Small intestine (tissue), 7 donors: ENCODE results near the gene HSF2BP. TPM values are rescaled to one million over a fixed set of nuclear protein-coding genes. Genes with fewer than 3 reads are reported as not detected.
"Not testable (repeated sequence)": the region's sequence is repeated elsewhere in the genome, so short reads cannot be mapped to it uniquely, and the experiment has no call there.

Experiments used
- DNase-seq, 2 donors: peaks; one replicate each; pipeline versions ENCODE4 v3.0.0 to v3.0.0-alpha.2; 2013
- FAIRE-seq: peaks from 2 replicates; lab custom pipeline; 2012; peaks lifted over from hg19 to GRCh38; lab: Jason Lieb, UNC
- H3K27ac ChIP-seq, 3 donors: one replicate each; pipeline ENCODE4 v1.5.1; 2013; ENCODE audit warnings: low read length in 2 of 3, mild to moderate bottlenecking in 2 of 3, control low read depth in 1 of 3, inconsistent platforms in 1 of 3, low read depth in 1 of 3, moderate library complexity in 1 of 3
- H3K27me3 ChIP-seq, 3 donors: one replicate each; pipeline ENCODE4 v1.6.1; 2013; ENCODE audit warnings: low read length in 3 of 3, inconsistent platforms in 1 of 3; ENCODE audit not compliant: control insufficient read depth in 3 of 3, insufficient read depth in 3 of 3
- H3K36me3 ChIP-seq, 3 donors: one replicate each; pipeline ENCODE4 v1.6.1; 2013; ENCODE audit warnings: low read length in 3 of 3, inconsistent platforms in 1 of 3, low read depth in 1 of 3, mild to moderate bottlenecking in 1 of 3, moderate library complexity in 1 of 3; ENCODE audit not compliant: control insufficient read depth in 3 of 3, insufficient read depth in 2 of 3
- H3K4me1 ChIP-seq, 3 donors: one replicate each; pipeline ENCODE4 v1.6.1; 2013; ENCODE audit warnings: low read length in 2 of 3, inconsistent platforms in 1 of 3, low read depth in 1 of 3, mild to moderate bottlenecking in 1 of 3, moderate library complexity in 1 of 3; ENCODE audit not compliant: control insufficient read depth in 3 of 3, insufficient read depth in 2 of 3
- H3K4me3 ChIP-seq, 3 donors: one replicate each; pipeline ENCODE4 v1.5.1; 2013; ENCODE audit warnings: low read length in 3 of 3, control low read depth in 1 of 3, inconsistent platforms in 1 of 3, low read depth in 1 of 3, mild to moderate bottlenecking in 1 of 3, moderate library complexity in 1 of 3
- H3K9me3 ChIP-seq, 2 donors: one replicate each; pipeline ENCODE4 v1.6.1; 2013; ENCODE audit warnings: low read depth in 1 of 2, low read length in 1 of 2; ENCODE audit not compliant: control insufficient read depth in 2 of 2, insufficient read depth in 1 of 2
- WGBS, 3 donors: extraction: QIAGEN DNeasy Blood & Tissue Kit; methylation state at CpG; one replicate each; pipeline ENCODE4 v1.1.7; 2013; 5-methylcytosine and 5-hydroxymethylcytosine counted together
- polyA plus RNA-seq, 4 donors: library from polyadenylated mRNA; stranded (reverse) in 3 of 4; unstranded in 1 of 4; fragments of 200-250 nt in 3 of 4; fragments of 120-200 nt in 1 of 4; gene quantifications; one replicate each; pipeline versions ENCODE4 v1.2.1 to v1.2.3, GENCODE V29; 2013
- donor health status: healthy with polysubstance abuse.
- donor health status: control.
- donor health status: control.
- donor health status: Bipolar disorder and iron deficiency.
- donor health status: healthy.

HSF2BP gene
- polyA plus RNA-seq, 4 donors: 0.22 to 0.78 (median 0.49) TPM; not detected in 1

DNA sequence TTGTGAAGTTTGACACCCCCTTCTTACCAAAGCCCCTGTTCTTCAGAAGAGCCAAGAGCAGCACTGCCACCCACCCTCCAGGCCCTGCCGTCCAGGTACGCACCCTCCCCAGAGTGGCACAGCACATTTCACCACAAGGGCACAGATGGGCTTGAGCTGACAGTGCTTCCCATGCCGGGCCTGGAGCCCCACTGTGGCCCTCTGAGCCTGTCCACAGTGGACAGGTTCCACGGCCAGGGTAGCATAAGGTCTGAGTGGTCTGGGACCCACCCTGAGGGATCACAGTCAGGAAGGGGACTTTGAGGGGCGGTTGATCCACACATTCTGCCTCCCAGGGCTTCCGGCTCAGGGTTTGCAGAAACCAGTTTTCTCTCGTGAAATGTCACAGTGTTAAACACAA, 31.1 kb upstream of the HSF2BP start:
- Histone ChIP-seq H3K4me3 (no peak overlapping the region), H3K36me3 (peaks cover 10 to 93% (median 16%) of the 10 kb centered on the region in 3 donors), H3K4me1 (no peaks in the 10 kb centered on the region), H3K27ac (no peak overlapping the region), H3K9me3 (no peaks in the 10 kb centered on the region), H3K27me3 (no peaks in the 10 kb centered on the region)
- no peak for FAIRE-seq
- DNase-seq: no peak
- 93 to 96% (median 96%) methylated on average over 7 of the region's 7 CpGs for WGBS, 3 donors

DNA sequence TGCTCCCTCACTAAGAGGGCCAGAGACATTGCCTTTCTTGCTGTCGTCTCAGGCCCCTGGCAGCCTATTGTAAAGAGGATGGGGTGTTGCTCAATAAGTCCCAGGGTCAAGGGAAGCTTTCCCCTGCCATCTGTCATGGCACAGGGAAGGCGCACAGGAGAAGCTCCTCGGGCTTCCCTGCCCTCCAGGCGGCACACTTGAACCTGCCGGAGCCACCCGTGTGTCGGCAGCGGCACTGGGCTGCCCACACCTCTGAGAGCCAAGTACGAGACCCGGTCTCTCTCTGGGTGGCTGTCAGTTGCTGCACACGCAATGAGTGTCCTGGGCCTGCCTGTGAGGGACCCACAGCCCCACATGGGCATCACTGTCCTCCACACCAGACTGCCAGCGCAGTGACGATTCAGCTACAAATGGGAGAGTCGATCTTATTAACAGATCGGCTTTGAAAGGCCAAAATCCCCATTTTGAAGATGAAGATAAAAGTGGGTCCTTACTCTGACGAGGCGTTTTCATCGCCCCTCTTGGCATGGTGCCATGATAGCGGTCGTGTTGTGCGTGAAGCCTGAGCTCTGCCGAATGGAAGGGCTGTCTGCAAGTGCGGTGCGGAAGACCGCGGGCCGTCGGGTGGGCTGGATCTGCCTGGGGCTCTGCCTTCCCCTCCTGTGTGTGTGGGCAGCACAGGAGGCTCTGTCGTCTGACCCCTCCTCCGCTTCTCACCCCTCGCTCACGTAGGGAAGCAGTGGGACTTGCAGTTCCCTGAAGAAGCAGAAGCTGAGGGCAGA, 30.5 kb upstream of the HSF2BP start:
- Histone ChIP-seq H3K27ac (no peak overlapping the region), H3K4me3 (no peak overlapping the region), H3K36me3 (peaks cover 15 to 98% (median 16%) of the 10 kb centered on the region in 3 donors), H3K4me1 (no peaks in the 10 kb centered on the region), H3K27me3 (no peaks in the 10 kb centered on the region), H3K9me3 (no peaks in the 10 kb centered on the region)
- FAIRE-seq (no peak), DNase-seq (no peak)
- 93 to 96% (median 94%) methylated on average over 31 to 32 of the region's 32 CpGs for WGBS, 3 donors

DNA sequence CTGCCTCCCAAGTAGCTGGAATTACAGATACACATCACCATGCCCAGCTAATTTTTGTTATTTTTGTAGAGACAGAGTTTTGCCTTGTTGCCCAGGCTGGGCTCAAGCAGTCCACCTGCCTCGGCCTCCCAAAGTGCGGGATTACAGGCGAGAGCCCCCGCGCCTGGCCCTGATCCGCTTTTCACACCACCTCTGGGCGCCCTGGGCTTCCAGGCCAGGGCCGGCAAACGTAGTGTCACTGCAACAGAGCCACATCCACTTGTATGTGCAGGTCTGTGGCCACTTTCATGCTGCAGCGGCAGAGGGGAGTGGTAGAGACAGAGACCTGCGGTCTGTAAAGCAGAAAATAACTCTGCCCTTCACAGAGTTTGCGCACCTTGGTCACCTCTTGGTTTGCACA, 29.6 kb upstream of the HSF2BP start:
- no peaks in the 10 kb centered on the region for H3K27me3 ChIP-seq
- FAIRE-seq: no peak
- no peak overlapping the region for H3K27ac ChIP-seq
- no peak overlapping the region for H3K4me3 ChIP-seq
- WGBS, 3 donors: 91 to 97% (median 94%) methylated on average over 12 of the region's 12 CpGs
- H3K9me3 ChIP-seq: no peaks in the 10 kb centered on the region
- peaks cover 12 to 94% (median 15%) of the 10 kb centered on the region in 3 donors for H3K36me3 ChIP-seq
- no peak for DNase-seq
- no peaks in the 10 kb centered on the region for H3K4me1 ChIP-seq

DNA sequence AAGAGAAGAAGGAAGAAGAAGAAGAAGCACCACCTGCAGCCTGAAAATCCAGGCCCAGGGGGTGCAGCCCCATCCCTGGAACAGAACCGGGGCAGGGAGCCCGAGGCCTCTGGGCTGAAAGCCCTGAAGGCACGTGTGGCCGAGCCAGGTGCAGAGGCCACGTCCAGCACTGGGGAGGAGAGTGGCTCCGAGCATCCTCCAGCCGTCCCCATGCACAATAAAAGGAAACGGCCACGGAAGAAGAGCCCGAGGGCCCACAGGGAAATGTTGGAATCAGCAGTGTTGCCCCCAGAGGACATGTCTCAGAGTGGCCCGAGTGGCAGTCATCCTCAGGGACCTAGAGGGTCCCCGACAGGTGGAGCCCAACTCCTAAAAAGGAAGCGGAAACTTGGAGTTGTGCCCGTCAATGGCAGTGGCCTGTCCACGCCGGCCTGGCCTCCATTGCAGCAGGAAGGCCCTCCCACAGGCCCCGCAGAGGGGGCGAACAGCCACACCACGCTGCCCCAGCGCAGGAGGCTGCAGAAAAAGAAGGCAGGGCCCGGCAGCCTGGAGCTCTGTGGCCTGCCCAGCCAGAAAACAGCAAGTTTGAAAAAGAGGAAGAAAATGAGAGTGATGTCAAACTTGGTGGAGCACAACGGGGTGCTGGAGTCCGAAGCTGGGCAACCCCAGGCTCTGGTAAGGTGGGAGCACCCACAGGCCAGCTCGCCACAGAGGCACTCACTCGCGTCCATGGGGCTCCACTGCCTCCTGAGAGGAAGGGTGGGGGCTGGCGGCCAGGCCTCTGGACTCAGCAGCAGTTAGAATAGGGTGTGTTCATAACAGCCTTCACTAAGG, 28.5 kb upstream of the HSF2BP start:
- Histone ChIP-seq H3K27ac (no peak overlapping the region), H3K4me1 (no peaks in the 10 kb centered on the region), H3K27me3 (no peaks in the 10 kb centered on the region), H3K36me3 (peaks cover 15 to 86% (median 15%) of the 10 kb centered on the region in 3 donors), H3K9me3 (no peaks in the 10 kb centered on the region), H3K4me3 (no peak overlapping the region)
- no peak for FAIRE-seq
- WGBS, 3 donors: 82 to 92% (median 90%) methylated on average over 24 to 27 of the region's 27 CpGs
- no peak for DNase-seq

DNA sequence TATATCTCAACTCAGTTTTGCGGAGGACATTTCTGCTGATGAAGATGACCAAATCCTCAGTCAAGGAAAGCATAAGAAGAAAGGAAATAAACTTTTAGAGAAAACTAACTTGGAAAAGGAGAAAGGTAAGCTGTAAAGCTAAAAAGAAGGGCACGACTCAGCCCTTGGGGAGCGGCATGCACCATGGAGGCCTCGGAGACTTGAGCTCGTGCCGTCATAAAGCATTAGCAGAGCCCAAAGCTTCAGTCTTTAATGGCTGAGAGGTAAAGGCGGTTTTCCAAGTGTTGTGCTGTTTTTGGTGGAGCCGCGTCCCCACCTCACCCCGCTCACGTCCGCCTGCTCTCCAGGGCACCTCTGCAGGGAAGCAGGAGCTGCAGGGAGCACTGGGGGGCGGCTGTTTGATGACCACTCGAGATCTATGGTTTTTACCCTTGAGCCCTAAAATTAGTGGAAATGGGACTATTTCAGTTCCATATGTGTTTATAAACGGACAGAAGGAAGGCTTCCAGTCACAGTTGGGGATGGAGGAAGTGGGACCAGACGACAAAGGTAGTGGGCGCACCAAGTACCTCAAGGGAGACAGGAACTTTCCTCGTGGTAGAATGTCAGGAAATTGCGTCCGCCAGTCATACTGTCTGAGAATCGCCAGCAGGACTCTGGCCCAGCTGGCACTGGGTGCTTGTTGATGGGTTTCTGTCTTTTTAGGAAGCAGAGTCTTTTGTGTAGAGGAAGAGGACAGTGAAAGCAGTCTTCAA, 27.7 kb upstream of the HSF2BP start:
- Histone ChIP-seq H3K36me3 (peaks cover 15 to 86% (median 16%) of the 10 kb centered on the region in 3 donors), H3K27me3 (no peaks in the 10 kb centered on the region), H3K9me3 (no peaks in the 10 kb centered on the region), H3K4me1 (no peaks in the 10 kb centered on the region), H3K27ac (no peak overlapping the region), H3K4me3 (no peak overlapping the region)
- 88 to 93% (median 90%) methylated on average over 21 of the region's 21 CpGs for WGBS, 3 donors
- no peak for FAIRE-seq
- DNase-seq: no peak

DNA sequence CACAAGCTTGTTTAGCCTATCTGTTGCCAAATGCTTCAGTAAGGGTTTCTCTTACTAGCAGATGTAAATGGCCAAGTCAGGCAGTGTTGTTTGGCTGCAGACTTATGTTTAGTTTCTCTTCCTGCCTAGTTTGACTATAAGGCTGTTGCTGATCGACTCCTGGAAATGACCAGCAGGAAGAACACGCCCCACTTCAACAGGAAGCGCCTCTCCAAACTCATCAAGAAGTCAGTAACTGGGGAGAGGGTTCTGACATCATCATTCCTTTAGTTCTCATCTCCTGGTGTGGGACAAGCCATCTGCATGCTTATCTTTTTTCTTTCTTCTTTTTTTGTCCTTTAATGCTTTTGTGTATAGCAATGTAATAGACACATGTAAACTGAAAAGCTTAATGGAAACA, 25.1 kb upstream of the HSF2BP start:
- DNase-seq (no peak), FAIRE-seq (no peak)
- H3K4me3 ChIP-seq: no peak overlapping the region
- no peaks in the 10 kb centered on the region for H3K27me3 ChIP-seq
- peaks cover 14 to 78% (median 15%) of the 10 kb centered on the region in 3 donors for H3K36me3 ChIP-seq
- no peak overlapping the region for H3K27ac ChIP-seq
- H3K4me1 ChIP-seq: no peaks in the 10 kb centered on the region
- 66 to 82% (median 78%) methylated on average over 3 of the region's 3 CpGs for WGBS, 3 donors
- no peaks in the 10 kb centered on the region for H3K9me3 ChIP-seq

DNA sequence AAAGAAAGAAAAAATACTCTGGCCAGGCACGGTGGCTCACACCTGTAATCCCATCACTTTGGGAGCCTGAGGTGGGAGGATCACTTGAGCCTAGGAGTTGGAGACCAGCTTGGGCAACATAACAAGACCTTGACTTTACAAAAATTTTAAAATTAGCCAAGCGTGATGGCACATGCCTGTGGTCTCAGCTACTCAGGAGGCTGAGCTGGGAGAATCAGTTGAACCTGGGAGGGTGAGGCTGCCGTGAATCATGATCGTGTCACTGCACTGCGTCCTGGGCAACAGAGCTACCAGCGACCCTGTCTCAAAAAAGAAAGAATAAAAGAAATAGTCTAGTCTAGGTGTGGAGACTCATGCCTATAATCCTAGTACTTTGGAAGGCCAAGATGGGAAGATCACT, 22.4 kb upstream of the HSF2BP start:
- DNase-seq: no peak
- Histone ChIP-seq H3K27ac (no peak overlapping the region), H3K9me3 (no peaks in the 10 kb centered on the region), H3K4me3 (no peak overlapping the region), H3K4me1 (no peaks in the 10 kb centered on the region), H3K27me3 (no peaks in the 10 kb centered on the region), H3K36me3 (peaks cover 7 to 62% (median 13%) of the 10 kb centered on the region in 3 donors)
- no peak for FAIRE-seq
- WGBS, 3 donors: 92 to 99% (median 98%) methylated on average over 6 of the region's 6 CpGs

DNA sequence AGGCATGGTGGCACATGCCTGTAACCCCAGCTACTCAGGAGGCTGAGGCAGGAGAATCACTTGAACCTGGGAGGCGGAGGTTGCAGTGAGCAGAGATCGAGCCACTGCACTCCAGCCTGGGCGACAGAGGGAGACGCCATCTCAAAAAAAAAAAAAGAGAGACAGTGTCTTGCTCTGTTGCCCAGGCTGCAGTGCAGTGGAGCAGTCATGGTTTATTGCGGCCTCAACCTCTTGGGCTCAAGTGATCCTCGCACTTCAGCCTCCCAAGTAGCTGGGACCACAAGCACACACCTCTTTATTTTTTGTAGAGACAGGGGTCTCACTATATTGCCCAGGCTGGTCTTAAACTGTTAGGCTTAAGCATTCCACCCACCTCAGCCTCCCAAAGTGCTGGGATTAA, 21.1 kb upstream of the HSF2BP start:
- peaks cover 7 to 60% (median 14%) of the 10 kb centered on the region in 3 donors for H3K36me3 ChIP-seq
- FAIRE-seq, H3K4me1 ChIP-seq, H3K27me3 ChIP-seq, H3K27ac ChIP-seq, H3K9me3 ChIP-seq, H3K4me3 ChIP-seq, DNase-seq: not testable (repeated sequence)
- WGBS, 3 donors: 82 to 97% (median 83%) methylated on average over 6 of the region's 6 CpGs
